Posterior vena cava (tissue), 2 donors: ENCODE measurements around the gene NFIA. TPM values are rescaled to one million over a fixed set of nuclear protein-coding genes. Genes with fewer than 3 reads are reported as not detected.
"Not testable (repeated sequence)": the region's sequence is repeated elsewhere in the genome, so short reads cannot be mapped to it uniquely, and the experiment has no call there.

Source experiments
- DNase-seq: peaks from one replicate; pipeline ENCODE4 v3.0.0-alpha.2; 2020; ENCODE audit warnings: low spot score
- intact Hi-C, 2 donors: fragments of 100-400 bp; cut with DNase I; formaldehyde crosslinking; loops; one replicate each; pipeline versions ENCODE4 v1.14.1 to v1.14.2; 2022 to 2023
- total RNA-seq, 2 donors: library from RNA; stranded (reverse); fragmentation: NEBNext Ultra II Directional; extraction: Animal tissue kit (Norgen Biotek cat#: 25700); gene quantifications; one replicate each; pipeline ENCODE4 v1.2.1, GENCODE V29; 2021
- donor health status: DM: yes; HTN: yes; CAD: no.
- donor health status: DM: yes; HTN: yes; CAD: no.

The NFIA gene
- total RNA-seq, 2 donors from 2014 or later = 117 to 183 TPM

- intact Hi-C loops = no loop called here
- no peak for DNase-seq
Observed at GRCh38 chr1:61116421-61116820, 34.1 kb downstream of the NFIA start.

DNA sequence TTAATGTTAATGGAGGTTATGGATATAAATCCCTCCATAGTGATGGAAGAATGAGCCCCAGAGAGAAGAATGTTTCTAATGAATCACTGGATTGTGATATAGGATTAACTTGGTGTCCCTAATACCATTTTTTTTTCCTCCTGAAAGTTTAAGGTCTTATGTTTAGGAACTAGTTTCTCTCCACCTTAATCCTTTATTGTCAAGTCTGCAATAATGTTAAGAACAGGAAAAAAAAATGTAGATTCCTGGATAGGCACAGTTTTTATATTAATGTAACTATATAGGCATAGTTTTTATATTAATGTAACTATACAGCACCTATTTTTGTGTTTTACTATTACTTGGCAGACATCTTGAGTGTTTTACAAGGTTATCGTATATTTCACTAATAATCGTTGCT is 34.9 kb downstream of the NFIA start:
- no peak for DNase-seq
- intact Hi-C loops = no loop called here

DNA sequence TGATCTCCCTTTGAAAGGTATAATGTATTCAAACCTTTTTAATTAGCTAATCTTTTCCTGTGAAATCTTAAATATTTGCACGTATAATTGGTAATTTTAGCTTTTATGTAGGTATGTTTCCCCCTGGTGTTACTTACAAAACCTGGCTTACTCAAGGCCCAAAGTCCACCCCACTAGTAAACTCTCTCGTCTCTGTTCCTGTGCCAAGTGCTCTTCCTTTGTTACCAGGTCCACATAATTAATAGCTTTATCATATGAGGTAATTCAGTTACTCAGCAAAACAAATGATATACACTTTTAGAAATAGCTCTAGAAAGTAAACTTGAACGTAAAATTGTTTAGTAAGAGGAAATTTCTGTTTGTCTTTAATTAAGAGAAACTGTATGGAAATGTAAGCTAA is 36.7 kb downstream of the NFIA start:
- intact Hi-C loops = no loop called here
- DNase-seq = no peak

GRCh38 chr1:61120246-61120840 is 38.0 kb downstream of the NFIA start:
- DNase-seq = no peak
- intact Hi-C loops = no loop called here

GRCh38 chr1:61120998-61121397 is 38.6 kb downstream of the NFIA start:
- intact Hi-C loops = no loop called here

GRCh38 chr1:61121631-61122030 is 39.3 kb downstream of the NFIA start:
- intact Hi-C loops = no loop called here
- DNase-seq = no peak

More at GRCh38 chr1:61120998-61121397, 38.6 kb downstream of the NFIA start:
- no peak for DNase-seq

- intact Hi-C loops = no loop called here
- DNase-seq = no peak
Observed at GRCh38 chr1:61122389-61122788, 40.0 kb downstream of the NFIA start.

DNA sequence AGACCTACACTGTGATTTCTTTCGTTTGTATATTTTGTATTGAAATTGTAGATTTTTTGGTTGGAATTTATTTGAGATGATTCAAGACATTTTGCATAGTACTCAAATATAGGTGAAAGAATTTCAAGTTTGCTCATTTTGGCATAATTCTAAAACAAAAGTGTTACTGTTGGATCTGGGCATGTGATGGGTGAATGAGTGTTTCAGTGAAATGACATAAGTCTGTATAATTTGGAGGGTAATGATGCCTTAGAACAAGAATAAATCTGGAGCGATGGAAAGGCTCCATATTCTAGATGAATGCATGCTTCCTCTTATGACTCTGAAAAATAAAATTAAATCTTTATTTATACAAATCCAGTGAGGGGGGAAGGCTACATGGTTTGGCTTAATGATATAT is 41.0 kb downstream of the NFIA start:
- intact Hi-C loops = no loop called here
- no peak for DNase-seq

GRCh38 chr1:61124078-61124477 is 41.7 kb downstream of the NFIA start:
- DNase-seq = no peak
- intact Hi-C loops = no loop called here

GRCh38 chr1:61124696-61125095 is 42.3 kb downstream of the NFIA start:
- no peak for DNase-seq
- intact Hi-C loops = no loop called here

GRCh38 chr1:61125263-61125662 is 42.9 kb downstream of the NFIA start:
- no peak for DNase-seq
- intact Hi-C loops = no loop called here

GRCh38 chr1:61125895-61126294 is 43.5 kb downstream of the NFIA start:
- intact Hi-C loops = no loop called here
- DNase-seq = no peak

GRCh38 chr1:61126843-61127242 is 44.5 kb downstream of the NFIA start:
- intact Hi-C loops, DNase-seq: not testable (repeated sequence)

DNA sequence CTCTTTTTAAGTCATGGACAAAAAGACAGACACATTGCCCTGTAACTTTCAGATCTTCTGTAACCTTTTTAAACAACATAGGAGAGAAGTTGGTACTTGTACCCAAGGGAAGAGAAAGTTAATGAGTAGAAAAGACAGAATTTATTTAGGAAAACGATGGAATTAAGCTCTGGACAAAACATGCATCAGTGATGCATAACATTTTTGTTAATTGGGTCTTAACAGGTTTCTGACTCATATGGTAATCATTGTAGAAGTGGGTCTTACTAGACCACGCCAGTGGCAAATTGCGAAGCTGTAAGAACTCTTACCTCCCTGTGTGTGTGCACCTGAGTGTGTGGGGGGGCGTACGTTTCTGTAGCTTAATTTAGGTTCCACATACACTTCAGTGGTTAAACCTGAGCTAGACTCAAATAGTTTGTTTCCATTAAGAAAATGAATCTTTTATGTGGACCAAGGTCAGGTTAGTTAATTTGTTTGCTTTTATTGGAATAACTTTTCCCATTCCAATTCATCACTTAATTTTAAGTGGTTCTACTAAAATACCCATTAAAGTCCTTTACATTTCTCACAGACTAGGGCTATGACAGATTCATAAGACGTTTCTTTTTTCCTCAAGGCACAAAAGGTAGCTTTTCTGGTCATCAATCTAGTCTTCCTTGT is 48.1 kb downstream of the NFIA start:
- no peak for DNase-seq
- intact Hi-C loops = no loop called here

DNA sequence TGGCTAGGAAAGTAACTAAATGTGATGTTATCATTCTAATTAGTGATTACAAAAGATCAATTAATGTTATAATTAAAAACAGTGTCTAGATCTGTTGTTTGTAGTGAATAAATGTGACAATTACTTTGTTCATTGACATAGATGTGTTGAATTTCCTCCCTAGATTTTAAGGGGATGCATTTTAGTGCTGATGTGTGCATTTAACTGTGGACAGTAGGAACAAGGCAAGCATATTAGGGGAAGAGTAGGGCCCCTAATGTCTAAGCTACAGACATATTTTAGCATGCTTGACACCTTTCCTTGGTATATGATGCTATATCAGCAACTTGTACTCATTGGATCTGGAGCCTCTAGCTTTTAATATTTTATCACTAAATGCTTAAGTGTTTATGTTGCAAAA is 48.9 kb downstream of the NFIA start:
- intact Hi-C loops = no loop called here

DNA sequence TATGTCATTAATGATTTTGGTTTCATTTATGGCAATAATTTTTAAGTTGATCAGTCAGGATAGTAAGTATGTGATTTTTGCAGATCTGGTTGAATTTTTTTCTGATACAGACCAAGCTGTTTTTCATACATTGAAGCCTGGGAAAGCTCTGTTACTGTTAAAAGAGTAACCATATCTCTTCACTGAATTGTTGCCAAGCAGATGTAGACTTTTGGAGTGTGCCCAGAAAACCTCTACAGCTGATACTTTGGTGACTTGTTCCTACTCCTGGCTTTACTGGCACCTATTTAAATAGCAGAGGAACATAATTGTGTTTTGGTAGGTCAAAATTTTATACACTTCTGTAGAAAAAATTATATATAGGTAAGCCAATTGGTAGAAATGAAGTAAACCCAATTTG is 49.4 kb downstream of the NFIA start:
- DNase-seq = no peak
- intact Hi-C loops = no loop called here

More for the DNA sequence above, 48.9 kb downstream of the NFIA start:
- DNase-seq = no peak

- intact Hi-C loops = no loop called here
- DNase-seq = no peak
Observed at GRCh38 chr1:61132176-61132638, 49.8 kb downstream of the NFIA start.

GRCh38 chr1:61132645-61133334 is 50.4 kb downstream of the NFIA start:
- DNase-seq = no peak
- intact Hi-C loops = no loop called here

DNA sequence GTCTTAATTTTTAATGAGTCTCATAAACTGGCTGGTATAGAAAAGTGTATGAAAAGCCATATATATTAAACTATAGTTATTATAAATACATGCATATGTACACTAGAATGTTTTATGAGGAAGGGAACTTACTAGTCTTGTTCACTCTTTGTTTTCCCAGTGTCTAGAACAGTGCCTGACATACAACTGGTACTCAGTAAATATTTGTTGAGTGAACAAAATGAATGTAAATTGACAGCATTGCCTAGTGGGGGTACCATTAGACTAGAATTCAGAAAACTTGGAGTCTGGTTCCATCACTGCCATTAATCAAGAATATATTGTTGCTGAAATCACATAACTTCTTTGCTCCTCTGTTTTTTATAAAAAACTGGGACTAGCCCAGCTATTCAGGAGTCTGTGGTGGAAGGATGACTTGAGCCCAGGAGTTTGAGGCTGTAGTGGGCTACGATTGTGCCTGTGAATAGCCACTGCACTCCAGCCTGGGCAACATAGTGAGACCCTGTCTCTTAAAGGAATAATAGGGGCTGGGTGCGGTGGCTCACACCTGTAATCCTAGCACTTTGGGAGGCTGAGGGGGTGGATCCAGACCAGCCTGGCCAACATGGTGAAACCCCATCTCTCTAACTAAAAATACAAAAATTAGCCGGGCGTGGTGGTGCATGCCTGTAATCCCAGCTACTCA is 51.1 kb downstream of the NFIA start:
- no peak for DNase-seq
- intact Hi-C loops = no loop called here

- DNase-seq = no peak
- intact Hi-C loops = no loop called here
Observed at GRCh38 chr1:61135291-61135690, 52.9 kb downstream of the NFIA start.
